A673 (cell line): ENCODE measurements around the gene TMEM254.

ENCODE experiments used
- CTCF ChIP-seq: fragments of 300-800, 200-600 bp; sonication (generic); conservative IDR thresholded peaks from 2 replicates; pipeline ENCODE4 v1.5.1; 2017; ENCODE audit warnings: low read depth, mild to moderate bottlenecking, antibody characterized with exemption, low read length, moderate library complexity, mixed read lengths
- EZH2 ChIP-seq: fragments of 200-600 bp; sonication (generic); IDR thresholded peaks from 2 replicates; pipeline ENCODE4 v1.6.1; 2017; ENCODE audit warnings: borderline replicate concordance, low read depth, mild to moderate bottlenecking, mixed read lengths, antibody characterized with exemption, low read length; ENCODE audit not compliant: poor library complexity, severe bottlenecking

DNA sequence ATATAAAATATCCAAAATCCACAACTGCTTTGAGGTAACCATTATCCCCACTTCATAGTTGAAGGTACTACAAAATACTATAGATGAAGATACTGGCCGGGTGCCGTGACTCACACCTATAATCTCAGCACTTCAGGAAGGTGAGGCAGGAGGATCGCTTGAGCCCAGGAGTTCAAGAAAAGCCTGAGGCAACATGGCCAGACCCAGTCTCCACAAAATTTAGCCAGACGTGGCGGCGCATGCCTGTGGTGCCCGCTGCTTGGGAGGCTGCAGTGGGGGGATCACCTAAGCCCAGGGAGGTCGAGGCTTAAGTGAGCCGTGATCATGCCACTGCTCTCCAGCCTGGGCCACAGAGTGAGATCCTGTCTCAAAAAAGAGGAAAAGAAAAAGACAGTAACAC, 21.7 kb downstream of the TMEM254 start:
- TF ChIP-seq CTCF (no peak), EZH2 (no peak)
